Measurements from ENCODE around the gene PKP3.
"Not testable (repeated sequence)": the region's sequence is repeated elsewhere in the genome, so short reads cannot be mapped to it uniquely, and the experiment has no call there.

The PKP3 gene

DNA sequence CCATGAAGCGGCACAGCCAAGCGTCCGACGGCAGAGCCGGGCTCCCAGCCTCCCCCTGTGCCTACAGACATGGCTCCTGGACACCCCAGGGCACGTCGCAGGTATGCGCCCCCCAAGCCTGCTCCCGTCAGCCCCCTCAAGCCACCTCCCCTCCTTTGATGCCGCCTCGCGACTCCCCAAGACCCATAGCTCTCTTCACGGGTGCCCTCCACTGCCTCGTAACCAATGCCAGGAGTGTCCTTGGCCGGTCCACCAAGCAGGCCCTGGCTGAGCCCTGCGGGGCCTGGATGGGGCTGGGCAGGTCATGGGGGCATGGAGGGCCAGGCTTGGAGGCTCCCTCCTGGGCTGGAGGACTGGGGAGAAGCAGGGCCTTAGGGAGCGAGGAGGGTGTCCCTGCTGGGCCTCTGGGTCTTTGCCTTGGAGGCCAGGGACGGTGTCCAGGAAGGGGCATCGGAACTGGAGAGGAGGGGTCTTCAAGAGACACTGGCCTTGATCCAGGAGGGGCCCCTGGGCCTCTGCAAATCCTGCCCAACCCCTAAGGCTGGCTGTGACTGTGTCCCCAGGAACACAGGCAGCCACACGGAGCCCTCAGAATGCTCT is 38.6 kb downstream of the PKP3 start:
- DNase-seq: no peak

DNA sequence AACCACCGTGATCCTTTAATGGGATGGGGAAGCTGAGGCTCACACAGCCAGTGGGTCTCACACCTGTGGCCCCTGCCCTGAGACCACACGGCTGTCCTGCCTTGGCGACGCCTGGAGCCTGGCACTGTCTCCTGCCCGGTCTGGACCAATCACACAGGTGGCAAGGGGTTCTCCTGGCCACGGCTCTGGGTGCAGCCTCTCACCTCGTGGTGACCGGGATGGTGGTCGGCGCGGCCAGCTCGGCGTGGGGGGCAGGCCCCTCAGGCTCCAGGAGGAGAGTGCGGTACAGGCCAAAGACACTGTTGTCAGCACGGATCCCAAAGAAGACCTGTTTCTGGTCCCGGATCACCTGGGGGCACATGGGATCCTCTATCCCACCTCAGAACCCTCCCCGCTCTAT is 39.1 kb downstream of the PKP3 start:
- no peak for DNase-seq

DNA sequence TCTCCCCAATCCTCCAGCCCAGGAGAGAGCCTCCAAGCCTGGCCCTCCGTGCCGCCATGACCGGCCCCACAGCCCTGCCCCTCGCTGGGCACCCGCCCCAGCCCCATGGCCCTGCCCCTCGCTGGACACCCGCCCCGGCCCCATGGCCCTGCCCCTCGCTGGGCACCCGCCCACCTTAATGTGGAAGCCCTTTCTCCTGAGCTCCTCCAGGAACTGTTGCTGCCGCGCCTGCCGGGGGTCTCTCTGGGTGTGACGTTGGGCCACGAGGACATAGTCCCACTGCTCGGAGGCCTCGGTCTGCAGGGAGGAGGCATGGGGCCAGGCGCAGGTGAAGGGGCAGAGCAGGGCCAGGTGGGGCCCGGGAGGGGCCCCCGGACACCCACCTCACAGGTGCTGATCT is 39.6 kb downstream of the PKP3 start:
- DNase-seq: no peak

DNA sequence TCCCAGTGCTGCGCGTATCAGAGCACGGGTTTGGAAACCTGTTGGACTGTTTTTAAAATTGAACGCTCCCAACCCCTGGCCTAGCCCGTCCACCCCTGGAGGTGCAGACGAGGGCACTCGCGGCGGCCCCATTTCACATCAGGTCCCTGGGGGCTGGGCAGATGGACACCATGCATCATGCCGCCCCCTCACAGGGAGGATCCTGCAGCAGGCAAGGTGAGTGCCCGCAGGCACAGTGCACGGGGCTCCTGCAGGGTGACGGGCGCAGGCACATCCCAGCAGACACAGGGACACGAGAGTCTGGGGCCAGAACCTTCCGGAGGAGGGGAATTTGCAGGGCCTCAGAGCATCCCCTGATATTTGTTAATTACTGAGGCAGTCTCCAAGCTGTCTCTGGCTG is 40.5 kb downstream of the PKP3 start:
- no peak for DNase-seq

DNA sequence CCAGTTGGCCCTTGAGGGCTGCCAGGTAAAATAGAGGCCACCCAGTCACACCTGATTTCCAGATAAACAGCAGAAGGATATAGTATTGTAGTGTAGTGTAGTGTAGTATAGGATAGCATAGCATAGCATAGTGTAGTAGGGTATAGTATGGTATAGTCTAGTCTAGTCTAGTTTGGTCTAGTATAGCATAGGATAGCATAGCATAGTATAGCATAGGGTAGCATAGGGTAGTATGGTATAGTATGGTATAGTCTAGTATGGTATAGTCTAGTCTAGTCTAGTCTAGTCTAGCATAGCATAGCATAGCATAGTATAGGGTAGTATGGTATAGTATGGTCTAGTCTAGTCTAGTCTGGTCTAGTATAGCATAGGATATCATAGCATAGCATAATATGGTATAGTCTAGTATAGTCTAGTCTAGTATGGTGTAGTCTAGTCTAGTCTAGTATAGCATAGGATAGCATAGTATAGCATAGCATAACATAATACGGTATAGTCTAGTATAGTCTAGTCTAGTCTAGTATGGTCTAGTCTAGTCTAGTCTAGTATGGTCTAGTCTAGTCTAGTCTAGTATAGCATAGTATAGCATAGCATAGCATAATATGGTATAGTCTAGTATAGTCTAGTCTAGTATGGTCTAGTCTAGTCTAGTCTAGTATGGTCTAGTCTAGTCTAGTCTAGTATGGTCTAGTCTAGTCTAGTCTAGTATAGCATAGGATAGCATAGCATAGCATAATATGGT is 41.2 kb downstream of the PKP3 start:
- not testable (repeated sequence) for DNase-seq

DNA sequence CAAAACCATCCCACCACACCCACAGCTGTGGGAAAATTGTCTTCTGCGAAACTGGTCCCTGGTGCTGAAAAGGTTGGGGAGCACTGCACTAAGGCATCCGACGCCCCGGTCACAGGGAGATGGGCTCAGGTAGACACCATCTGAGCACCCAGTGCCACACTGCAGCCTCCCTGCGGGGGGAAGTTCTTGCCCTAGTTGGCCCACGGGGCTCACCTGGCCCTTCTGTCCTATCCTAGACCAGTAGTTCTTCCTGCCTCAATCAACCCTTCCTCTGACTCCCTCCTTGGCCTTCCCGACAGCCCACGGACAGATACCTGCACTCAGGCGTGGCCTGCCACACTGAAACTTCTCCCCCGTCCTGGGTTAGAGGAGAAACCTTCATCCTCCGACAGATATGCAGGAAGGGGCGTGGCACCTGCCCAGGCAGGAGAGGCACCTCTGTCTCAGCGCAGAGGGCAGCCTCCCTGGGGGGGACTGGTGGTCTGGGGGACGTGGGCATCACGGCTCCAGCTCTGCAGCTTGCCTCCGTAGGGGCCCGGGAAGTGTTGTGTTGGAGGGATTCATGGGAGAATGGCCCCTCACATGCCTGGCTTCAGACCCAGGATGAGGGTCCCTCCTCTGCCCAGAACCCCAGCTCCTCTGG is 43.3 kb downstream of the PKP3 start:
- no peak for DNase-seq

DNA sequence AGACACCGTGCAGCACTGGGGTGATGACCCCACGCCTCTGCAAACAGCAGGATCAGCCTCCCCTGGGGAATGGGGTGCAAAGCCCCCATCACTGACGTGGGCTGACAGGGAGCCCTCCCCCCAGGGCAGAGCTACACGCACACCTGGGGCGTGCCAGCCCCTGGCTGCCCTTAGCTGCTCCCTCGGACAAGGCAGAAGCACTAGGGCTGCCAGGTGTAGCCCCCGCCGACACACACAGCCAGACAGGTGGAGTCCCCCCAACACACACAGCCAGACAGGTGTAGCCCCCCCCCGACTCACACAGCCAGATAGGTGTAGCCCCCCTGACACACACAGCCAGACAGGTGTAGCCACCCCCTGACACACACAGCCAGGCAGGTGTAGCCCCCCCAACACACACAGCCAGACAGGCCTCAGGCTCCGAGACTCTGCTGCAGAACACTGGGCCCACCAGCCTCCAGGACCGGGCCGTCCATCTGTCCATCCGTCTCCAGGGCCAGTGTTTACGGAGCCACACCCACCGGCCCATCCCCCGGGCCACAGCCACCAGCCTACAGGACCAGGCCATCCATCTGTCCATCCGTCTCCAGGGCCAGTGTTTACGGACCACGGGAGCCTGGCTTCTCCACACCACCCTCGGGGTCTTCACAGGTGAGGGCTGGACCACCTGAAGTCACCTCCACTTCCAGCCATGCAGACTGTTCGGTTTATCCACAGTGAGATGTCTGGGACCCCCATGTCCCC is 44.3 kb downstream of the PKP3 start:
- no peak for DNase-seq

DNA sequence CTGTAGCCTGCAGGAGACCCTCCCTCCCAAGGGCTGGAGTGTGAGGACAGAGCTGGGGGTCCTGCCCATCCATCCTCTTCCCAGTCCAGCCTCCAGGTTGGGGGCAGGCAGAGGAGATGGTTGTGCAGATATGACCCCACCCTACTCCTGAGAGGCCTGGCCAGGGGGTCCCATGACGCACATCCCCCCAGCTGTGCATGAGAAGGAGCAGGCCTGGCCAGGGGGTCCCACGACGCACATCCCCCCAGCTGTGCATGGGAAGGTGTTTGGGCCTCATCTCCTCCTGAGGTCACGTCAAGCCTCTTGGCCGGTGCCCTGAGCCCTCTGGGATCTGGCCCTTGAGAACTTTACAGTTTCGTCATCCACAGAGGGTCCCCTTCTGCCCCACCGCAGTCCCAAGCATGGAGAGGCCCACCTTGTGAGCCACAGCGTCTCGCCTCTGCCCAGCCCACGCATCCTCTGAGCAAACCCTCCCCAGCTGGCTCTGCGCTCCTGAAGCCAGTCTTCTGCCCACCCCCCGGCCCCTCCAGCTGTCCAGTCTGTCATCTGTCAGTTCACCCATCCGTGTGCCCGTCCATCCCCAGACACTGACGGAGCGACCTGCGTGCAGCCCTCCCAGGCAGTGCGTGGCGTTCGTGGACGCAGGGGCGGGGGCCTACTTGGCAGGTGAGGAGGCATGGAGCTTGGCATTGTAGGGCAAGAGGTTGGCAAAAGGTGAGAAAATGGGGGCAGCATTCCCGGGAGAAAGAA is 45.5 kb downstream of the PKP3 start:
- no peak for DNase-seq

DNA sequence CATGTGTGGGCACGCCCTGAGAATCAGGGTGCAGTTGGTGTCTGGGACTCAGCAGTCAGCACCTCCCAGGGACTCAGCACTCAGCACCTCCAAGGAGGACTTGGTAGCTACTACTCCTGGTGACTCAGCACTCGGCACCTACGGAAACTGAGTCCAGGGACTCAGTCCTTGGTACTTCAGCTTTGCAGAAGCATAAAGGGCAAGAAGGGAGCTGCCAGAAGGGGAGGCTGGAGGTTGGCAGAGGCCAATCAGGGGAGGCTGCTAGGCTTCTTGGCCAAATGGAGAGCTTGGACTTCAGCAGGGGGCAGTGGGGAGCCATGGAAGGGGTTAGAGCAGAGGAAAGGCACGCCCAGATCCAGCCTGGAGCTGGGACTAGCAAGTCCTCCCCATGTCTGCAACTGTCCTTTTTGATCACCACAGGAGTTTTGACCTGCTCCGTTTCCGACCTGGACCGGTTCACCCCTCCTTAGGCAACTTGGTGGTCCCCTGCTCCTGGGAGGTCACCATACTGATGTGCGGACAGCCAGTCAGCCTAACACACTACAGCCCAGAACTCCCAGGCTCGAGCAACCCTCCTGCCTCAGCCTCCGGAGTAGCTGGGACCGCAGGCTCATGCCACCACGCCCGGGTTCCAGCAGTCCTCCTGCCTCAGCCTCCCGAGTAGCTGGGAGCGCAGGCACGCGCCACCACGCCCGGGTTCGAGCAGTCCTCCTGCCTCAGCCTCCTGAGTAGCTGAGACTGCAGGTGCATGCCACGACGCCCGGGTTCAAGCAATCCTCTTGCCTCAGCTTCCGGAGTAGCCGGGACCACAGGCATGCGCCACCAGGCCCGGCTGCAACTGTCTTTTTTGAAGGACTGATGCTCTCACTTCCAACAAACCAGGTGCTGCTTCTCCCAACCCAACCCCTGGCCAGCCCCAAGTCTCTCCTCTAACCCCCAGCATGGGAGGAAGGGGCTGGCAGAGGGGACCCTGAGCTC is 46.3 kb downstream of the PKP3 start:
- DNase-seq: no peak

DNA sequence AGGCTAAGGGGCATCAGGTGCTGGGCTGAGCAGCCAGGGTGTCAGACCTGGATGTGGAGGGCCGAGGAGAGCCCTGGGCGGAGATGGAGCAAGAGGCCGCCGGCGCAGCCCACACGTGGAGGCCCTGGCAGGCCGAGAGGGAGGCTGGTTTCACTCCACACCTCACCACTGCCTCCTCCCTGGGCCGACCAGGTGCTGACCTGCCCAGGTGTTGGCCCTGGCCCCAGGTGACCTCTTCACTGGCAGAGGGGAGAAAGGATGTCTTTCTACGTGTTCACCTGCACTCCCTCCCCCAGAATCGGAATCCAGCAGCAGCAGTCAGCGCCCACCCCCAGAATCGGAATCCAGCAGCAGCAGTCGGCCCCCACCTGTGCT is 47.0 kb downstream of the PKP3 start:
- no peak for DNase-seq

DNA sequence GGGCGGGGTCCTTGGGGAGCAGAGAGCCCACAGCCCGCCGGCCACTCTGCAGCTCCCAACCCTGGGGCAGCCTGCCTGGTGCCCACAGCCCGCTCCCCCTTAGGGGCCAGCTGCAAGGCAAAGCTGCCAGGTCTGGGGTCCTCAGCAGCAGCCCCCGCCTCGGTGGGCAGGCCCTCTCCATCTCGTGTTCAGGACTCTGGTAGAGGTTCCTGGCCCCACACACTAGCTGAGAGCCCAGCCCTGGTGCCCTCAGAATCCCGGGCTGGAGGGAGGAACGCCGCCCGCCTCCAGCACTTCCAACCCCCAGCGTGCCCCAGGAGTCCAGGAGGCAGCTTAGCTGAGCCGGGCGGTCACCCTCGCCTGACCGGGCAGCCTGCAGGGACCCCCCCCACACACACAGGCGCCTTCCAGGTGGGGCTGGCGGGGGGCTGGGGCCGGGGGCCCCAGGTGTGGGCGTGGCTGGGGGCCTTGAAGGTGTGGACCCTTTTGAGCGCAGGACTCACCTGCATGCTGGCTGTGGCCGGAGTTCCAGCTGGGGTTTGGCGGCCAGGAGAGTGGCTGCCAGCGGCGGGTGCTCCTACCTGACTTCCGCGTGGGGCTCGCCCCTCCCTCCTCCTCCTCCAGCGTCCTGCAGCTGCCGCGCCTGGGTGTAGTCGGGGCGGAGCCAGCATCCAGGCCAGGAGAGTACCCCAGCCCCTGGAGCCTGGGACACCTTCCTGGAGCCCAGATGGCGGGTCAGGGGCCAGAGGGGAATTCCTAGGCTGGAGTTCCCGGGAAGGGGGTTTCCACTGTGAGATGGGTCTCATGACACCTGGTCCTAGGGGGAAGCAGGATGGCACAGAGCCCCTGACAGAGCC is 47.6 kb downstream of the PKP3 start, which contains the start of gene ANO9:
Gene ANO9, minus strand, starts transcription at position 594 of the 857 bp plus-strand sequence. Its CDS starts 85 bp downstream, at position 509.
- DNase-seq: peak; percentile 56

DNA sequence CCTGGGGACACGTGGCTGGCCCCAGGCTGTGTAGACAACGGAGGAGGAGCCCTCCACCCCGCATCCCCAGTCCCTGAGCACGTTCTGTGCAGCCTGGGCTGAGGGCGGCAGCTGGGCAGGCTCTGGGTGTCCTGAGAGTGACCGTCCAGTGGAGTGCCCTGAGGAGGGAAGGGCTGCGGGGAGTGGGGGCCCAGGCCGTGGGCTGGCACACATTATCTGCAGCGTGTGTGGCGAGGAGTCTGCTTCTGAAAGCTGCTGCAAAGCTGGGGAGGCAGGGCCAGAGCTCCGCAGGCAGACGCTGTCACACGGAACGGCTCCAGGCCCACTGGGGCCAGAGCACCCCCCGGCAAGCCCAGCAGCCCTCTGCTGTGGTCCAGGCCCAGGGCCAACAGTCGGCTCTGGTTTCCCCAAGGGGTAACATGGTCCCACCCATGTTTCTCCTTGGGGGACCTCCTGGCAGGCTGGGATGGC is 48.6 kb downstream of the PKP3 start:
- no peak for DNase-seq

DNA sequence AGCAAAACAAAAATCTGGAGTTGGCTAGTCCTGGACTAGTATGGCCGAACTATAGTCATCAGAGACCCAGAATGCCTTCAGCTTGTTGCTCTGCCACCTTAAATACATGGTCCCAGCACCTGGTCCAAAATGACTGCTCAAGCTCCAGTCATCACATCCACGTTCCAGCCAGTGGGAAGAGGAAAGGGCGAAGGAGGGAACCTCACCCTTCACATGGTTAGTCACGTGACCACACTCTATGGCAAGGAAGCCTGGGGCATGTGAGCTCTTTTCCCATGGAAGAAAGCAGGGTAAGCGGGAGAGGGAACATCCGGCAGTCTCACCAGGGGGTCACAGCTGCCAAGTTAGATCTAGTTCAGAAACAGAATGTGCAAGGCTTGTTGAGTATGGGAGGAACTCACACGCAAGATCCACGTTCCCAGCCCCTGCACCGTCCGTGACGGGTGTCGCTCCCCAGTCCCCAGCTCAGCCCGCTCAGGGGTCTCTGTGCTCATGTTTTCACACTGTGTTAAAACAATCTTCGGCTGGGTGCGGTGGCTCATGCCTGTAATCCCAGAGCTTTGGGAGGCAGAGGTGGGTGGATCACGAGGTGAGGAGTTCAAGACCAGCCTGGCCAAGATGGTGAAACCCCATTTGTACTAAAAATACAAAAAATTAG is 49.7 kb downstream of the PKP3 start:
- DNase-seq: no peak

DNA sequence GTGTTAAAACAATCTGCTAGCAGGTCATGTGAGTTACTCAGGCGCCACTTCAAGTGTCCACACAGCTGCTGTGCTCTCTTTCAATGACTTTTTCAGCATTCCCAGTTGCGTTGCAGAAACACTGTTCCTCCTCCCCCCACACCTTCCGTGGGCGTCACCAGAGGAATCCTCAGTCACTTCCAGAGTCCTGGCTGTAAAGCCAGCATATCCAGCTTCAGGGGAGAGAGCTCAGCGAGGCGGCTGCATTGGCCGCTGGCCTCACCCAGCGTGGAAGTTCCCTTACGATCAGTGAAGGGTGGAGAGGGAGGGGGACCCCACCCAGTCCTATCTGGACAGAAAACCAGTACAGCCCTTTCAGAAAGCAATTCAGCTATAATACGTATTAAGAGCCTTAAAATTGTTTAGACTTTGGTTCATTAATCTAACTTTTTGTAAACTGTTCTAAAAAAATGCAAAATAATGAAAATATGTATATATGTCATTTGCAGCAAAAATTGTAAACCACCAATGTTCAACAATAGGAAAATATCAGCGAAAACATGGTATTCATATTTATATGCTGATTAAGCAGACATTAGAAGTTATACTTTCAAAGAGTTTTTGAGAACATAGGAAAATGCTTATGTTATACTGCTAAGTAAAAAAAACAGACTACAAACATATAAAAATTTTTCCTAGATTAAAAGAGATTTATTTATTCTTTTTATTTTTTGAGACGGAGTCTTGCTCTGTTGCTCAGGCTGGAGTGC is 50.6 kb downstream of the PKP3 start:
- no peak for DNase-seq

DNA sequence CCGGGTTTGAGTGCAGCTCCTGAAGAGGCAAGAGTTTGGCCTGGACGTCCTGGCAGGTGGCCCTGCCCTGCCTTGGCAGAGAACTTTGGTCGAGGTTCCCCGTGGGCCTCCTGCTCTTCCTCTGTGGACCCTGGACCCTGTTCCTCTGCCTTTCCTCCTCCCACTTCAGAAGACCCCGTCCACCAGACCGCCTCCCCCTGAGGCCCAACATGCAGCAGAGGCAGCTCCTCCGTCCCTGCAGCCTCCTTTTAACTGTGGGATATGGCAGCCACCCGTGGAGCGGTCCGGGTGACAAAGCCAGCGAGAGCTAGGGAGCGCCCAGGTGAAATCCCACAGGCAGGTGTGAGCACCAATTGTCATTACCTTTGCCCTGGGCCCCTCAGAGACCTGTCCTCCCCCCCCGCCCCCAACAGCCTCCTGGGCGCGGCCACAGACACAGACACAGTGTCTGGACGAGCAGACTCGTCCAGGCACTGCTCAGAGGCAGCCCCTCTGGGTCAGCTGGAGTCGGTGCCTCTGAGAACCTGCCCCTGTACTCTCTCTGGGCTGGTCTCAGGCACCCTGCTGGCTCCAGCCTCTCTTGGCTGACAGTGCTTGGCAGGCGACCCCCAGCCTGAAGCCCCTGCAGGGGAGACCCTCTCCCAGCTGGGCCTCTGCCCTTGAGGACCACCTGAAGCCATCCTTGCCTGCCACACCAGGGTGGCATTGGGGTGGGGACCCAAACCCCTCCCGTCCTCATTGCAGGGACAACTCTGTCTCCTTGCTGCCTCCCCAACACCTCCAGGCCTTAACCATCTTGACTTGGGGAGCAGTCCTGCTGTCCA is 52.0 kb downstream of the PKP3 start:
- no peak for DNase-seq

DNA sequence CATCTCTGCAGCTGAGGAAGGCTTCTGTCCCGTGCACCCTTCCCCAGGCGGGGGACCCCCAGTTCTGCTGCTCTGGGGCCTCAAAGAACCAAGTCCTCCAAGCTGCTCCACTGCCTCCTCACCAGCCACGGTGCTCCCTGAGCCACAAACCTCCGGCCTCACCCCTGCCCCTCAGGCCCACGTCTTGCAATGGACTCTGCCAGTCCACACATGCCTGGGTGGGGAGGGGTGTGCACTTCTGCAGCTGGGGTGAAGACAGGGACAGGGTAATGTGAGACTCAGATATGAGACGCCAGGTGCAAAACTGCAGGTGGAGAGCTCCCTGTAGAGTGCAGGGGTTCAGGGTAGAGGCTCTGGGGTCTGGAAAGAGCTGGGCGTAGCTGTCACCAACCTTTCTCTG is 52.9 kb downstream of the PKP3 start:
- DNase-seq: no peak

DNA sequence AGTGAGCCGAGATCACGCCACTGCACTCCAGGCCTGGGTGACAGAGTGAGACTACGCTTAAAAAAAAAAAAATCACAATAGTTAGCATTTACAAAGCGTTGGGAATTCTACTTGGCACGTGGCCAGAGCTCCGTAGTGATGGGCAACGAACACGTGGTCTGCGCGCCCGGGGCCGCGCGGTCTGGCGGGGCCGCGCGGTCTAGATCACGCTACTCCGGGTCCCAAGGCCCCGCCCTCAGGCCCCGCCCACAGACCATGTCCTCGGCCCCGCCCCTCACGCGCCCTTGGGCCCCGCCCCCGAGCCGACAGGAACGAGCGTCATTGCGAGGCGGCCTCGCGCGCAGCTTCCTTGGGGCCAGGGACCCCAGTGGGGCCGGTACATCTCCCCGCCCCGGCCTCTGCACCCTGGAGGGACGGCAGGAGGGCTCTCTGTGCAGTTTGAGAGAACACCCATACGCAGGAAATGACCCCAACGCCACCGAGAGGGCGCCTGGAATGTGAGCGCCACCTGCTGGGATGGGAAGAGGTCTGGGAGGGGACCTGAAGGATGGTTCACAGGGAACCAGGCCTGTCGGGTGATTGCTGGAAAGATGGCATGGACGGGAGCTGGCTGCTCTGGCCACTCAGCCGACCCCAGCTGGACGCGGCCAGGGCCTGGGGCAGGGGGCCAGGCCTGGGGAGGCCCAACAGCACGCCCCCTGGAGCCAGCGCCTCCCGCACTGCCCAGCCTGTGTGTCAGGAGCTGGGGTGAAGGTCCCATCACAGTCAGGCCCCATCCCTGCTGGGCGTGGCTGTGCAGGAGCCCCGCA is 54.1 kb downstream of the PKP3 start:
- DNase-seq: peak; percentile 89

Data from activated effector memory CD4-positive, alpha-beta T cell treated with Interleukin-2 at 50 U/mL for 16 hours (primary cell).